Sigmoid colon (tissue), 7 donors: ENCODE measurements around the gene CNPY1. TPM values are rescaled to one million over a fixed set of nuclear protein-coding genes. Genes with fewer than 3 reads are reported as not detected.

Experiments
- DNase-seq: peaks from one replicate; pipeline ENCODE4 v3.0.0-alpha.2; 2019
- H3K27ac ChIP-seq, 4 donors: fragments of 200-600 bp; sonication (generic); one replicate each; pipeline ENCODE4 v1.5.1; 2016 to 2019; ENCODE audit warnings: mild to moderate bottlenecking in 1 of 4
- H3K27me3 ChIP-seq, 3 donors: fragments of 200-600 bp; sonication (generic); one replicate each; pipeline ENCODE4 v1.5.1; 2019; ENCODE audit warnings: mild to moderate bottlenecking in 1 of 3
- H3K36me3 ChIP-seq, 4 donors: fragments of 200-600 bp; sonication (generic); one replicate each; pipeline ENCODE4 v1.5.1; 2016 to 2019
- H3K4me1 ChIP-seq, 4 donors: fragments of 200-600 bp; sonication (generic); one replicate each; pipeline ENCODE4 v1.5.1; 2017 to 2019
- H3K4me3 ChIP-seq, 4 donors: fragments of 200-600 bp; sonication (generic); one replicate each; pipeline ENCODE4 v1.5.1; 2017 to 2019; ENCODE audit warnings: mild to moderate bottlenecking in 2 of 4, moderate library complexity in 1 of 4
- H3K9me3 ChIP-seq, 4 donors: fragments of 200-600 bp in 3 of 4; sonication (generic) in 3 of 4; one replicate each; pipeline versions ENCODE4 v1.5.1 to v1.6.1; 2013 to 2019
- EP300 ChIP-seq, 4 donors: sonication (generic); formaldehyde crosslinking; IDR thresholded peaks; one replicate each; pipeline ENCODE4 v1.6.1; 2017; ENCODE audit warnings: antibody characterized with exemption in 4 of 4
- POLR2A ChIP-seq, 2 donors: fragments of 450-650 bp; IDR thresholded peaks; one replicate each; pipeline ENCODE4 v1.6.1; 2016; ENCODE audit warnings: antibody characterized with exemption in 2 of 2, mild to moderate bottlenecking in 2 of 2, moderate library complexity in 2 of 2
- POLR2AphosphoS5 ChIP-seq, 4 donors: sonication (generic); formaldehyde crosslinking; IDR thresholded peaks; one replicate each; pipeline ENCODE4 v1.6.1; 2017; ENCODE audit warnings: antibody characterized with exemption in 4 of 4
- WGBS, 2 donors: extraction: QIAGEN DNeasy Blood & Tissue Kit; methylation state at CpG; one replicate each; pipeline ENCODE4 v1.1.7; 2013; 5-methylcytosine and 5-hydroxymethylcytosine counted together
- intact Hi-C: fragments of 100-400 bp; cut with DNase I; formaldehyde crosslinking; loops from one replicate; pipeline ENCODE4 v1.15.1; 2023
- polyA plus RNA-seq, 3 donors: library from polyadenylated mRNA; stranded (reverse); fragments of 200-250 nt; gene quantifications; one replicate each; pipeline ENCODE4 v1.2.3, GENCODE V29; 2013
- total RNA-seq, 4 donors: library from RNA; depleted of rRNA; stranded (reverse); fragments of >200 nt; gene quantifications; one replicate each; pipeline ENCODE4 v1.1.0, GENCODE V29; 2016
- TF ChIP-seq, protein P1 (sequence below), 4 experiments: fragments of 450-650 bp in 3 of 4; fragments of 200-600 bp in 1 of 4; IDR thresholded peaks; one replicate each; pipeline ENCODE4 v1.5.1; 2016 to 2019; ENCODE audit warnings: antibody characterized with exemption in 4 of 4, mild to moderate bottlenecking in 3 of 4, moderate library complexity in 2 of 4
- donor health status: healthy with polysubstance abuse.
- donor health status: Bipolar disorder and iron deficiency.
- donor health status: healthy.

CNPY1 gene
- total and polyA plus RNA-seq, 7 donors, result not detected

DNA sequence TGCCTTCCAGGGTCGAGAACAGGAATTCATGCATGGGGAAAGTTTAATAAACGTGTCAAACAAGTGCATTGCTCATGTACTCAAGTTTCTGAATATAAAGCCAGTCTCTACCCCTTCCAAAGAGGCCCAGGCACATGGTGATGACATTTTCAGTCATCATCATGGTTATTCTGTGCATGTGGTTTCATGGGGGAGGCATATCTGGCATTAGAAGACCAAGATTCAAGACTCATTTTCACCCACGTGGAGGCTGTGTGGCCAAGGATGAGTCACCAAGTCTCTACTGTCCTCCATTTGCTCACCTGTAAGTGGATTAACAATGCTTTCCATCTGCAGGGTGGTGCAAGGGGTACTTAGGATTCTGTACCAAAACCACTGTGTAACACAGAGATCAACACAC, 34.0 kb upstream of the CNPY1 start:
- DNase-seq, result no peak
- Histone ChIP-seq H3K4me1 (peaks cover 0 to 12% (median 0%) of the 10 kb centered on the region in 4 donors), H3K4me3 (no peak overlapping the region), H3K27ac (no peak overlapping the region), H3K27me3 (peaks cover 0 to 8% (median 0%) of the 10 kb centered on the region in 3 donors), H3K9me3 (no peaks in the 10 kb centered on the region), H3K36me3 (no peaks in the 10 kb centered on the region)
- WGBS, 2 donors, result 49 to 55% methylated on average over 3 of the region's 3 CpGs
- no peak for TF ChIP-seq POLR2AphosphoS5 (IDR thresholded peaks at IDR 0.05)
- TF ChIP-seq, protein P1, sequence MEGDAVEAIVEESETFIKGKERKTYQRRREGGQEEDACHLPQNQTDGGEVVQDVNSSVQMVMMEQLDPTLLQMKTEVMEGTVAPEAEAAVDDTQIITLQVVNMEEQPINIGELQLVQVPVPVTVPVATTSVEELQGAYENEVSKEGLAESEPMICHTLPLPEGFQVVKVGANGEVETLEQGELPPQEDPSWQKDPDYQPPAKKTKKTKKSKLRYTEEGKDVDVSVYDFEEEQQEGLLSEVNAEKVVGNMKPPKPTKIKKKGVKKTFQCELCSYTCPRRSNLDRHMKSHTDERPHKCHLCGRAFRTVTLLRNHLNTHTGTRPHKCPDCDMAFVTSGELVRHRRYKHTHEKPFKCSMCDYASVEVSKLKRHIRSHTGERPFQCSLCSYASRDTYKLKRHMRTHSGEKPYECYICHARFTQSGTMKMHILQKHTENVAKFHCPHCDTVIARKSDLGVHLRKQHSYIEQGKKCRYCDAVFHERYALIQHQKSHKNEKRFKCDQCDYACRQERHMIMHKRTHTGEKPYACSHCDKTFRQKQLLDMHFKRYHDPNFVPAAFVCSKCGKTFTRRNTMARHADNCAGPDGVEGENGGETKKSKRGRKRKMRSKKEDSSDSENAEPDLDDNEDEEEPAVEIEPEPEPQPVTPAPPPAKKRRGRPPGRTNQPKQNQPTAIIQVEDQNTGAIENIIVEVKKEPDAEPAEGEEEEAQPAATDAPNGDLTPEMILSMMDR (IDR thresholded peaks at IDR 0.05), result no peak
- TF ChIP-seq EP300 (IDR thresholded peaks at IDR 0.05), result no peak
- no peak for TF ChIP-seq POLR2A (IDR thresholded peaks at IDR 0.05)
- intact Hi-C loops, result no loop called here

- intact Hi-C loops, result no loop called here
- TF ChIP-seq POLR2A (IDR thresholded peaks at IDR 0.05), result no peak
- TF ChIP-seq POLR2AphosphoS5 (IDR thresholded peaks at IDR 0.05), result no peak
- TF ChIP-seq, protein P1 (IDR thresholded peaks at IDR 0.05), result no peak
- TF ChIP-seq EP300 (IDR thresholded peaks at IDR 0.05), result no peak
- H3K9me3 ChIP-seq, result no peaks in the 10 kb centered on the region
- no peak overlapping the region for H3K27ac ChIP-seq
- peaks cover 0 to 4% (median 0%) of the 10 kb centered on the region in 4 donors for H3K4me1 ChIP-seq
- WGBS, 2 donors, result 88 to 91% methylated on average over 13 of the region's 13 CpGs
- H3K27me3 ChIP-seq, result peaks cover 0 to 8% (median 0%) of the 10 kb centered on the region in 3 donors
- H3K4me3 ChIP-seq, result no peak overlapping the region
- no peaks in the 10 kb centered on the region for H3K36me3 ChIP-seq
- DNase-seq, result no peak
These were observed 33.2 kb upstream of the CNPY1 start for GRCh38 chr7:155579565-155579964.

DNA sequence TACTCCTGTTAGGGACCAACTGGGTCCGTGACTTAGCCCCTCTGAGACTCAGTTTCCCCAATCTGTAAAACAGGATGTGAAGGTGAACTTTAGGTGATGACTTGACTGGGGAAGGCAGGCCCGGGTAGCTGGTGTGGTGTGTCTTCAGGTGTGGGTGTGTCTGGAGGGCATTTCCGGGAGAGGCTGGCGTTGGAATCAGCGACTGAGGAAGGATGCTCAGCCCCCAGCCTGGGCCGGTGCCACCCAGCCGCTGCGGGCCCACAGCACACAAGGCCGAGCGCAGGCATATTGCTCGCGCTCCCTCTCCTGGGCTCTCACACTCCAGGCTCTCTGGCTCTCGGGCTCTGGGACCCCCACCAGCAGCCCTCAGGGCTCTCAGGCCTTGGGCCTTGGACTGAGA, 31.7 kb upstream of the CNPY1 start:
- intact Hi-C loops, result no loop called here
- no peak for DNase-seq
- TF ChIP-seq POLR2AphosphoS5 (IDR thresholded peaks at IDR 0.05) (no peak), POLR2A (IDR thresholded peaks at IDR 0.05) (no peak), EP300 (IDR thresholded peaks at IDR 0.05) (no peak)
- TF ChIP-seq, protein P1 (IDR thresholded peaks at IDR 0.05), result no peak
- H3K4me3 ChIP-seq, result no peak overlapping the region
- no peaks in the 10 kb centered on the region for H3K27me3 ChIP-seq
- 87 to 92% methylated on average over 13 of the region's 13 CpGs for WGBS, 2 donors
- no peaks in the 10 kb centered on the region for H3K9me3 ChIP-seq
- H3K4me1 ChIP-seq, result no peaks in the 10 kb centered on the region
- H3K27ac ChIP-seq, result no peak overlapping the region
- no peaks in the 10 kb centered on the region for H3K36me3 ChIP-seq

DNA sequence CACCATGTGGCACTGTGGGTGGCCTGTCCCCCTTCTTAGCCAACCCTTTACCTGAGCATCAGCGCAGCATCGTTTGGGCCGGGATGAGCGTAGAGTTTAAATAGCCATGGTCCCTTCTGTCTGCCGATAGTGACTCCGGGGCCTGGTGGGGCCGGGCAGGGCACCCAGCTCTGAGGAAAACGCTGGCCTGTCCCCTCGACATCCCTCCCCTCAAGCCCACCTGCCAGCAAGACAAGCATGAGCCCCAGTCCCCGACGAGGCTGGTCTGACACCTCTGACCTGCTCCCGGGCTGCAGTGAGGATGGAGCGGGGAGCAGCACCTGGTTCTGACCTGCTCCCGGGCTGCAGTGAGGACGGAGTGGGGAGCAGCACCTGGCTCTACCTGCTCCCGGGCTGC, 31.1 kb upstream of the CNPY1 start:
- H3K27me3 ChIP-seq, result no peaks in the 10 kb centered on the region
- intact Hi-C loops, result no loop called here
- H3K4me3 ChIP-seq, result no peak overlapping the region
- DNase-seq, result peak; percentile 56
- no peaks in the 10 kb centered on the region for H3K36me3 ChIP-seq
- H3K4me1 ChIP-seq, result no peaks in the 10 kb centered on the region
- TF ChIP-seq, protein P1 (IDR thresholded peaks at IDR 0.05), result no peak
- TF ChIP-seq POLR2AphosphoS5 (IDR thresholded peaks at IDR 0.05) (no peak), EP300 (IDR thresholded peaks at IDR 0.05) (no peak), POLR2A (IDR thresholded peaks at IDR 0.05) (no peak)
- H3K27ac ChIP-seq, result no peak overlapping the region
- WGBS, 2 donors, result 85 to 89% methylated on average over 16 of the region's 16 CpGs
- no peaks in the 10 kb centered on the region for H3K9me3 ChIP-seq

GRCh38 chr7:155576900-155577508, 30.6 kb upstream of the CNPY1 start:
- H3K36me3 ChIP-seq, result no peaks in the 10 kb centered on the region
- H3K4me3 ChIP-seq, result no peak overlapping the region
- intact Hi-C loops, result no loop called here
- no peaks in the 10 kb centered on the region for H3K4me1 ChIP-seq
- no peak for TF ChIP-seq POLR2AphosphoS5 (IDR thresholded peaks at IDR 0.05)
- no peak for TF ChIP-seq POLR2A (IDR thresholded peaks at IDR 0.05)
- TF ChIP-seq, protein P1 (IDR thresholded peaks at IDR 0.05), result no peak
- no peak for TF ChIP-seq EP300 (IDR thresholded peaks at IDR 0.05)
- no peak overlapping the region for H3K27ac ChIP-seq
- no peaks in the 10 kb centered on the region for H3K9me3 ChIP-seq
- 54 to 73% methylated on average over 17 of the region's 17 CpGs for WGBS, 2 donors
- H3K27me3 ChIP-seq, result no peaks in the 10 kb centered on the region
- peak; percentile 25 for DNase-seq
